GM21723 (cell line): ENCODE data around the gene MS4A15.
"Not testable (repeated sequence)": the region's sequence is repeated elsewhere in the genome, so short reads cannot be mapped to it uniquely, and the experiment has no call there.

ENCODE experiments used
- ATAC-seq: cut with Tn5 transposase; IDR thresholded peaks from one replicate; pipeline ENCODE4 v1.9.1; 2021; ENCODE audit warnings: mild to moderate bottlenecking, moderate library complexity; ENCODE audit not compliant: unreplicated experiment

MS4A15 gene

DNA sequence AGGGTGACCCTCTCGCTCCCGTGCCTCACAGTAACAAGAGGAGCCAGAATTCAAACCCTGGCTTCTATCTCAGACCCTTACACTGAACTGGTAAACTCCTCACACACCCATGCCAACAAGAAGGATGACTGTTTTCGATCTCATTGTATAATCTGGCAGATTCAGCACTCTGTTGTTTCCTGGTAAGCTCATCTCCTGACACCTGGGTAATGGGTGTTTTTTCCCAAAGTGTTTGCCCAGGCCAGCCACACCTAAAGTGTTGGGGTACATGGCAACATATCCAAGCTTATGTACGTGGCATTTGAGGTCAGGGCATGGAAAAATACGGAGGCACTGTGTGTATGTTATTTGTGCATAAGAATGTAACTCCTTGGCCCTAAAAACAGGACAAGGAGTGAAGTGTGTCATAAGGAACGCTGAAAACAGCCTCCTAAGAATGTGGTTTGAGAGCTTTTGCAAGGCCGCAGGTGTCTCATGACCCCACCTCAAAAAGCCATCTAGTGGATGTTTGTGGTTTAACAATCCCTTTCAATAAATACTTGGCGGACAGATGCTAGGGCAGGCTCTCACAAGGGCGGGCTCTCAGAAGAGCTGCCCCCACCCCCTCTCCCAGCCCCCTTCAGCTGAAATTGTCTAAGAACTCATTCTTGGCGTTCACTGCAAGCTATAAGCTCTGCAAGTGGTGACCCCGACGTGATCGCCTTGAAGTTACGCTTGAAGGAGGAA lies at the start of gene MS4A15:
Gene MS4A15, plus strand, starts transcription at position 561 of the 726 bp plus-strand sequence. CDS start 6,867 bp downstream, outside the sequence.
- ATAC-seq = no peak

- no peak for ATAC-seq
These were observed 49.7 kb upstream of the MS4A15 start for GRCh38 chr11:60706931-60707330.

GRCh38 chr11:60710482-60710881 lies 46.2 kb upstream of the MS4A15 start:
- no peak for ATAC-seq

DNA sequence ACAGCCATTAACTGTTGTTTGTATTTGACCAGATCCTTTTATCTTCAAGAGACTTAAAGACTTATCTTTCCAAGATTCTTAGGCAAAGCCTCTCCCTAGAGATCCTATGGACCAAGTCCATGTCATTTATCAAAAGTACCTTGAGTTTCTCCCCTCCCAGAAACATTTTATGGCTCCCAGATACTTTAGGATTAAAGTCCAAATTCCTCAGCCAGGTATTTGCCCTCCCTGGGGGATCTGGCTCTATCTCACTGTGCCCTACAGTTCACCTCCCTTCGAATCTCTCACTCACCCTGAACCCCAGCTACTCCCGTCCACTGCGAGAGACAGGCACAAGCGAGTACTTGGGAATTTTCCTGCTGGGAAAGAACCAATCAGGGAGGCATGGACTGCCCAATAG lies 45.4 kb upstream of the MS4A15 start:
- no peak for ATAC-seq

GRCh38 chr11:60713423-60713822 lies 43.2 kb upstream of the MS4A15 start:
- ATAC-seq = not testable (repeated sequence)

DNA sequence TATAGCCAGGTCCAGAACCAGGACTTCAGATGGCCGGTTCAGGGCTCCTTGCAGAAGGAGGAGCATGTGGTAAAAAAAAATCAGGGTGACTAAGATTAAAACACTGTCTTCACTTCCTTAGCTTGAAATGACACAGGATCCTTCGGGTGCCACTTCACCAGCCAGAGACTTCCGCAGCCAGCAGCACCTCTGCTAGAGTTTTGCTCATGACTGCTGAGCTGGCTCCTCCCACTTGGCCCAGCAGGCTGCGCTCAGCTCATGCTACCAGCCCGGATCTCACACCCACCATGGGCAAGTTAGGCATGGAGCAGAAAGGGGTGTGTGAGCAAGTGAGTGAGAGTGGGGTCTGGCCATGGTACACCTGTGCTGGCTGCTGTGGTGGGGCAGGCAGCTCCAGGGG lies 38.7 kb upstream of the MS4A15 start:
- no peak for ATAC-seq

GRCh38 chr11:60718524-60719316 lies 37.9 kb upstream of the MS4A15 start:
- ATAC-seq = no peak

GRCh38 chr11:60719391-60719790 lies 37.3 kb upstream of the MS4A15 start:
- ATAC-seq = no peak

GRCh38 chr11:60720460-60720859 lies 36.2 kb upstream of the MS4A15 start:
- ATAC-seq = no peak

- no peak for ATAC-seq
These were observed 32.2 kb upstream of the MS4A15 start, which contains the start of gene MS4A18 for GRCh38 chr11:60724420-60724819. TSS of gene MS4A18 (plus strand) at chr11:60724720.

GRCh38 chr11:60725592-60725991 lies 31.1 kb upstream of the MS4A15 start:
- ATAC-seq = no peak

- no peak for ATAC-seq
These were observed 25.1 kb upstream of the MS4A15 start for GRCh38 chr11:60731586-60731985.

DNA sequence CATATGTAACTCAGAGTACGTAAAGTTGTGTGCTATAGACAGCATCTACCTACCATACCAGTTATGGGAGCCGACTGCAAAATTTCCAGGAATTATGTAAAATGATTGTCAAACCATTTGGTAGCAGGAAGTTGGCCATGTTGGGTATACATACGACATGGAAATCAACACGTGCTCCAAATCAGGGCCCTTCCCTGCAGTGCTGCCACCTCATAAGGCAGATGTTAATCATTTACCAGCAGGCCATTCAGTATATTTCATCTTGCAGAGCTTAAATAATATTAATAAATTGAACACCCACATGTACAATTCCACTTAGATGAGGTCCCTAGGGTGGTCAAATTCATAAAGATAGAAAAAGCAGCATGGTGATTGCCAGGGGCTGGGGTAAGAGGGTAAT lies 22.4 kb upstream of the MS4A15 start:
- ATAC-seq = no peak

DNA sequence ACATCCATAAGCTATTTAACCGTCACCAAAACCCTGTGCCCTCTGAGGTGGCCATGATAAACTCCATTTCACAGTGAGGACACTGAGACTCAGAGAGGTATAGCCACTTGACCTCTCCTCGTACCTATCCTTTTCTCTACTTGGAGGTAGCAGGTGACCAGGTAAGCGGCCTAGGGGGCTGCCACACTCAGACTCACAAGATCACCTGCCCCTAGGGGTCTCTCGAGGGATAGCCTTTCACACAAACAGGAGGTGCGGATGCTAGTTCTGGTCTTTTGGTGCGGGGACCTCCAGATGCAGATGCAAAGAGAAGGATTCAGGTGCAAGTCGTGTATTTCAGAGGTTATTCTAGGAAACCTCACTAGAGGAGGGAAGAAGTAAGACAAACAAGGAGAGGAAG lies 17.6 kb upstream of the MS4A15 start:
- ATAC-seq = no peak

DNA sequence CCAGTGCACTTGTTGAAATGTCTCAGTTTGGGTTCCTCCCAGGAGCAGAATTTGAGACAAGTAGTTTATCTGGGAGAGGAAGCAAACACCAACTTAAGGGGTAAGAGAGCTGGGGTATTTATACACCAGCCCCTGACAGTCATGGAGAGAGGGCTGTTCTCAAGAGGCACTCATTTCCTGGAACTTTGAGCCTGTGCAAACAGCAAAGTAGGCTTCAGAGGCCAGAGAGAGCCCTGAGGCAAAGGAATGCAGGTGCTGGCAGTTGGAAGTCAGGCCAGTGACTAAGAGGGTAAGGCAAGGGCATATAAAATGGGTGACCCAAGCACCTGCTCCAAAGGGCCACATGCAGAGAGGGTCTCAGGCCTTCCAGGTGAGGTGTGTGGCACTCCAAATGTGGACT lies 16.1 kb upstream of the MS4A15 start:
- no peak for ATAC-seq

DNA sequence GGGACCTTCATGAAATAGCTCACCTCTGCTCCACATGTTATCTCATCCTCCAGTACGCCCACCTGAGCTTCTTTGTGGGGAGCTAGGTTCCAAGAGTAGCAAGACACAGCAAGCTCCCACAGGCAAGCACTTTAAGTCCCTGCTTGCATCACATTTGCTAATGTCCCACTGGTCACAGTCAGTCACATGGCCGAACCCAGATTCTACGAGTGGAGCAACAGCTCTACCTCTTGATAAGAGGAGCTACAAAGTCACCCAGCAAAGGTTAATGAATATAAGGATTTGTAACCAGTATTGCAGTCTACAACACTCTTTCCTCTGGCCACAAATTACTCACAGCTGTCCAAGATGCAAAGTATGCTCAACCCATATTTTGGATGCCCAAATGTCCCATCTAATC lies 15.2 kb upstream of the MS4A15 start:
- ATAC-seq = no peak

DNA sequence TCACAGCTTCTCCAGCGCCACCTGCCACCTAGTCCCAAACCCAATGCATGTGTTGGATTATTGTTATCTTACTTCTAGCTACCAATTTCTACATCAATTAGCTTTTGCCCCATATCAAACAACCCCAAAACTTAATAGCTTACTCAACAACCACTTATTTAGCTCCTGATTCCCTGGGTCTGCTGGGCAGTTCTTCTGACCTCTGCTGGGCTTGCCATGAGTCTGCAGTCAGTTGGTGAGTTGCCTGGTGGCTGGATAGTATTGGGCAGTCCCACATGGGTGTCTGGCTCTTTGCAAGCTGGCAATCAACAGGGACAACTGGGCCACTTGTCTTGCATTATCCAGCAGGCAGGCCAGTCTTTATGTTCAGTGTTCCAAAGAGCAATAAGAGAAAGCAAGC lies 13.6 kb upstream of the MS4A15 start:
- ATAC-seq = no peak

DNA sequence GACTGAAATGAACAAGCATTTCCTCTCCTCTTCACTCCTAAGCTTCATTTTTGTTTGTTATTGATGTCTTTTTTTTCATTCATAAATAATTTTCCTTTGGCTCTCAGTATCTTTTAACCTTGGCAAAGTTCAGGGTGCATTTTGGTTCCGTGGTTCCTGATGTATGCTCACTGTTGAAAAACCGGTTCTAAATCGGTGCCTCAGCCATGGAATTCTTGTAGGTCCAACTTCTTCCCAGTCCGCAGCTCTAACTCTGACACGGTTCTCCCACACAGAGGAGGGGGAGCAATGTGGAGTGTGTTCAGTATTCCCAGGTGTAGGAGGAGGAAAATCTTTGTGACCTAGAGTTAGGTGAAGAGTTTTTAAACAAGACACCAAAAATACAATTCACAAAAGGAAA lies 12.6 kb upstream of the MS4A15 start:
- ATAC-seq = no peak

- no peak for ATAC-seq
These were observed 9.3 kb upstream of the MS4A15 start for GRCh38 chr11:60747359-60747873.

GRCh38 chr11:60748225-60748624 lies 8.4 kb upstream of the MS4A15 start:
- ATAC-seq = no peak

DNA sequence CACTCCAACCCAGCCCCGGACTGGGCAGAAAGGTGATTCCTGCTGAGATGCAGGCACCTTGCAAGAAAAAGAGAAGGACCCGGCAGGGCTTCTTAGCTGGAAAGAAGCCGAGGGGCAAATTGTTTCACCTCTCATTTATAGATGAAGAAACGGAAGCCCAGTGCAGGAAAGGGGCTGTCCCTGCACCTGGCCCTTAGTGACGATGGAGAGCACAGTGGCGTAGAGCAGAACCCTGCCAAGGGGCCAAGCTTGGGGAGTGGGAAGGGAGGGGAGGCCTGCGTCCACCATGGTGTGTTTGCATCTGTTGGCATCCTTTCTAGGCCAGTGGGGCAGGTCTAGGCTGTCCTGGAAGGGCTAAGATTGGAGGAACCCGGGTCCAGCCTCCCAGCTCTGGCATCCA lies 7.8 kb upstream of the MS4A15 start:
- ATAC-seq = no peak

DNA sequence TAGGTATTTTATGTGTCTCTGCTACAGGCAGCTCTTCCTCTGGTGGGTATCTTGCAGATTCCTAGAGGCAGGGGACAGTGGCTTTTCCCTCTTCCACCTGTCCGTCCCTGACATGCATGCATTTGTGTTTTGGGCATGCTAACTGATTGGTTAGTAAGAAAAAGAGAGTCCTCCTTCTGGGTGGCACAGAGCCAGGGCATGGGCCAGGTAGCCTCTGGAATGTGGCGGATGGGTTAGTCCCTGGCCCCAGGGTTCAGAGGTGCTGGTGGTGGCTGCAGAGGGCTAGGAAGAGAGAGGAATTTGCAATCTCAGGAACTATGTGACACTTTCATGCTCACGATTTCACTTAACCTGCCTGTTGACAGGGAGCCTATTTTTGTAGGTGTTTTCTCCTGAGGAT lies 5.8 kb upstream of the MS4A15 start:
- ATAC-seq = no peak
